Mesangial cell (primary cell): ENCODE results near the gene AHRR. TPM values are rescaled to one million over a fixed set of nuclear protein-coding genes. Genes with fewer than 3 reads are reported as not detected.

Experiments
- total RNA-seq: library from RNA; depleted of rRNA; stranded (reverse); fragments of >200 nt; gene quantifications from 2 replicates; pipeline ENCODE4 v1.2.3, GENCODE V29; 2015

AHRR gene
- 0.33 and 0.63 TPM in 2 replicates for total RNA-seq

GRCh38 chr5:321230-321725 lies at the start of gene AHRR:
Gene AHRR, plus strand, starts transcription at chr5:321714. Its CDS starts 22,189 bp downstream, at chr5:343903.

DNA sequence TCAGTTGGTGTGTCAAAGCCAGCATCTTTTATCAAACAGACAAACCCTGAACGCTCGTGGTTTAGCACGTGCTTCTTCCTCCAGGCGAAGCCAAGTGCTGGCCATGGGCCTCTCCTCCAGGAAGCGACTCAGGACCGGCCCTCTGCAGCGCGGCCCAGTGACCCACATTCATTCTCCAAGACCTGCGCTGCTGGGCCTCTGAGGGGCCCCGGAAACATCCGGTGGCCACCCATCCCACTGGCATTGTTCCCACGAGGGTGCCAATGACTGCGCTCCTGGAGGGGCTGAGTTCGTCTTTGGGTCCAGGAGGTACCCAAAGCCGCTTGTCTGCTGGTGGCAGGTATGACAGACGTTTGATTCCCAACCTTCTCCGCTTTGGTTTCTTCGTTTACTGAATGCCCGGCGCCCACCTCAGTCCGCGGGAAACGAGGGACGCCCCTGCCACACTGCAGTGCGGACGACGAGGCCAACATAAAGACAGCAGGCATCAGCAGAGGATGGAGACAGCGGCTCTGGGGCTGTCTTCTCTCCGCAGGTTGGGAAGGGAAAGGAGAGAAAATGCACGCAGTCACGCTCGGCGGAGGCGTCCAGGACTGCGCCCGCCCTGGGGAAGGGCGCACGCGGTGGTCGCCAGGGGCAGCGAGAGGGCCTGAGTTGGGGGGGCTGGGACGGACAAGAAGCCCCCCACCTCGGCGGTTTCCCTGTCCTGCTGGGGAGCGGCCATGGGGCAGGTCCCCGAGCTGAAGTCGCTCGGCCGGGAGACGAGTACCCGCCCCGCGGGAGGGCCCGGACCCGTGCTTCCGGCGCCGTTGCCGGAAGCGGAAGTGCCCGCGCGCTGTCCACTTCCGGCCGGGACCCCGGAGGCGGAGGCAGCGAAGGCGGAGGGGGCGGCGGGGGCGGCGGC lies 121.1 kb downstream of the AHRR start, which contains the start of gene EXOC3:
Gene EXOC3 (plus strand): TSS at position 842 of the 904 bp plus-strand sequence. CDS start 3,030 bp downstream, outside the sequence.

Other genes with a start within 250 kb of the AHRR start
- 0.49 and 0.51 TPM in 2 replicates for gene PLEKHG4B, start 229.5 kb upstream of the AHRR start, total RNA-seq
- not detected in 2 replicates for gene LRRC14B, start 130.2 kb upstream of the AHRR start, total RNA-seq
- 2.6 and 5.6 TPM in 2 replicates for gene CCDC127, start 103.6 kb upstream of the AHRR start, total RNA-seq
- gene SDHA, start 103.4 kb upstream of the AHRR start, total RNA-seq: 73.8 and 77.4 TPM in 2 replicates
- 93.4 and 106 TPM in 2 replicates for gene PDCD6, start 50.1 kb upstream of the AHRR start, total RNA-seq
- 21.2 and 24.0 TPM in 2 replicates for gene EXOC3, start 121.5 kb downstream of the AHRR start, total RNA-seq
- gene SLC9A3, start 202.7 kb downstream of the AHRR start, total RNA-seq: 2.9 and 3.4 TPM in 2 replicates